Hepatocyte (in vitro differentiated cells): ENCODE measurements around the gene TSPAN12.

ENCODE experiments used
- EZH2 ChIP-seq: fragments of 200-600 bp; sonication (generic); IDR thresholded peaks from 2 replicates; pipeline ENCODE4 v1.6.1; 2016; ENCODE audit warnings: antibody characterized with exemption, mild to moderate bottlenecking, borderline replicate concordance
- TF ChIP-seq, protein P1 (sequence below): fragments of 200-600 bp; sonication (generic); IDR thresholded peaks from 2 replicates; pipeline ENCODE4 v1.5.1; 2016; ENCODE audit warnings: antibody characterized with exemption, mild to moderate bottlenecking; ENCODE audit not compliant: poor library complexity

- TF ChIP-seq EZH2 = no peak
- TF ChIP-seq, protein P1, sequence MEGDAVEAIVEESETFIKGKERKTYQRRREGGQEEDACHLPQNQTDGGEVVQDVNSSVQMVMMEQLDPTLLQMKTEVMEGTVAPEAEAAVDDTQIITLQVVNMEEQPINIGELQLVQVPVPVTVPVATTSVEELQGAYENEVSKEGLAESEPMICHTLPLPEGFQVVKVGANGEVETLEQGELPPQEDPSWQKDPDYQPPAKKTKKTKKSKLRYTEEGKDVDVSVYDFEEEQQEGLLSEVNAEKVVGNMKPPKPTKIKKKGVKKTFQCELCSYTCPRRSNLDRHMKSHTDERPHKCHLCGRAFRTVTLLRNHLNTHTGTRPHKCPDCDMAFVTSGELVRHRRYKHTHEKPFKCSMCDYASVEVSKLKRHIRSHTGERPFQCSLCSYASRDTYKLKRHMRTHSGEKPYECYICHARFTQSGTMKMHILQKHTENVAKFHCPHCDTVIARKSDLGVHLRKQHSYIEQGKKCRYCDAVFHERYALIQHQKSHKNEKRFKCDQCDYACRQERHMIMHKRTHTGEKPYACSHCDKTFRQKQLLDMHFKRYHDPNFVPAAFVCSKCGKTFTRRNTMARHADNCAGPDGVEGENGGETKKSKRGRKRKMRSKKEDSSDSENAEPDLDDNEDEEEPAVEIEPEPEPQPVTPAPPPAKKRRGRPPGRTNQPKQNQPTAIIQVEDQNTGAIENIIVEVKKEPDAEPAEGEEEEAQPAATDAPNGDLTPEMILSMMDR = no peak
These were observed 58.0 kb downstream of the TSPAN12 start for GRCh38 chr7:120799813-120800475.
